HL-60/S4 treated with phorbol 12-myristate 13-acetate at 8.2 ng/mL for 4 days and 3 days (cell line): ENCODE results near the gene PFKFB4.
"Not testable (repeated sequence)": the region's sequence is repeated elsewhere in the genome, so short reads cannot be mapped to it uniquely, and the experiment has no call there.

Source experiments
- in situ Hi-C: fragments of 300-500 bp; cut with MboI; formaldehyde crosslinking; loops from 2 replicates; pipeline ENCODE4 v1.15.0; 2022; ENCODE audit warnings: low sequenced_read_pairs

Gene PFKFB4

GRCh38 chr3:48502728-48503168 lies 53.9 kb downstream of the PFKFB4 start:
- in situ Hi-C loops, result no loop called here

- in situ Hi-C loops, result no loop called here
Measured at GRCh38 chr3:48502121-48502520, 54.5 kb downstream of the PFKFB4 start.

- in situ Hi-C loops, result no loop called here
Measured at GRCh38 chr3:48501196-48501595, 55.4 kb downstream of the PFKFB4 start.

- in situ Hi-C loops, result no loop called here
Measured at GRCh38 chr3:48500656-48501055, 55.9 kb downstream of the PFKFB4 start.

GRCh38 chr3:48493203-48493501 lies 63.5 kb downstream of the PFKFB4 start:
- in situ Hi-C loops, result no loop called here

GRCh38 chr3:48492461-48493202 lies 64.0 kb downstream of the PFKFB4 start:
- in situ Hi-C loops, result no loop called here

- in situ Hi-C loops, result no loop called here
Measured at GRCh38 chr3:48486952-48487351, 69.7 kb downstream of the PFKFB4 start.

GRCh38 chr3:48482822-48483221 lies 73.8 kb downstream of the PFKFB4 start:
- in situ Hi-C loops, result not testable (repeated sequence)

GRCh38 chr3:48480891-48481290 lies 75.7 kb downstream of the PFKFB4 start:
- in situ Hi-C loops, result not testable (repeated sequence)

GRCh38 chr3:48478626-48479555 lies 77.7 kb downstream of the PFKFB4 start:
- in situ Hi-C loops, result no loop called here

GRCh38 chr3:48477959-48478520 lies 78.6 kb downstream of the PFKFB4 start:
- in situ Hi-C loops, result no loop called here

GRCh38 chr3:48476426-48477053 lies 80.1 kb downstream of the PFKFB4 start:
- in situ Hi-C loops, result no loop called here

- in situ Hi-C loops, result no loop called here
Measured at GRCh38 chr3:48475188-48475587, 81.4 kb downstream of the PFKFB4 start.

- in situ Hi-C loops, result no loop called here
Measured at GRCh38 chr3:48474619-48475018, 82.0 kb downstream of the PFKFB4 start.

GRCh38 chr3:48474031-48474430 lies 82.6 kb downstream of the PFKFB4 start:
- in situ Hi-C loops, result not testable (repeated sequence)

- in situ Hi-C loops, result no loop called here
Measured at GRCh38 chr3:48473617-48473952, 83.0 kb downstream of the PFKFB4 start.

- in situ Hi-C loops, result no loop called here
Measured at GRCh38 chr3:48472923-48473616, 83.5 kb downstream of the PFKFB4 start.

- in situ Hi-C loops, result no loop called here
Measured at GRCh38 chr3:48472673-48472922, 84.0 kb downstream of the PFKFB4 start.

GRCh38 chr3:48470286-48470685 lies 86.3 kb downstream of the PFKFB4 start:
- in situ Hi-C loops, result no loop called here

- in situ Hi-C loops, result no loop called here
Measured at GRCh38 chr3:48469046-48469915, 87.3 kb downstream of the PFKFB4 start.
